Muscle of leg (tissue), 11 donors: Measurements from ENCODE around the gene CTIF. TPM values are rescaled to one million over a fixed set of nuclear protein-coding genes. Genes with fewer than 3 reads are reported as not detected.

Experiments
- DNase-seq: peaks from one replicate; pipeline ENCODE4 v3.0.0; 2013
- H3K27ac ChIP-seq: one replicate; pipeline ENCODE4 v1.5.1; 2013; ENCODE audit warnings: mild to moderate bottlenecking, low read length, control low read depth
- H3K27me3 ChIP-seq: one replicate; pipeline ENCODE4 v1.6.1; 2013; ENCODE audit warnings: low read length; ENCODE audit not compliant: control insufficient read depth, insufficient read depth
- H3K36me3 ChIP-seq: one replicate; pipeline ENCODE4 v1.6.1; 2013; ENCODE audit warnings: low read length; ENCODE audit not compliant: control insufficient read depth, insufficient read depth
- H3K4me1 ChIP-seq: one replicate; pipeline ENCODE4 v1.6.1; 2013; ENCODE audit warnings: low read length; ENCODE audit not compliant: control insufficient read depth, insufficient read depth
- H3K4me3 ChIP-seq: one replicate; pipeline ENCODE4 v1.5.1; 2013; ENCODE audit warnings: low read length, control low read depth
- H3K9me3 ChIP-seq: replicated peaks from 2 replicates; pipeline ENCODE4 v1.6.1; 2013; ENCODE audit warnings: low read depth, low read length; ENCODE audit not compliant: control insufficient read depth
- WGBS: methylation state at CpG from one replicate; pipeline ENCODE4 v1.1.5; 2013; ENCODE audit warnings: missing lambda C conversion rate; ENCODE audit not compliant: insufficient coverage; 5-methylcytosine and 5-hydroxymethylcytosine counted together
- polyA plus RNA-seq, 8 donors: library from polyadenylated mRNA; unstranded; fragments of 120-200 nt; gene quantifications; one replicate each; pipeline versions ENCODE4 v1.2.1 to v1.2.3, GENCODE V29; 2013; ENCODE audit warnings: inconsistent platforms in 1 of 8, low replicate concordance in 1 of 8; ENCODE audit not compliant: insufficient read length in 8 of 8, insufficient read depth in 1 of 8
- total RNA-seq: library from RNA; stranded (reverse); fragments of 120-200 nt; gene quantifications from one replicate; pipeline ENCODE4 v1.2.4, GENCODE V29; 2013

Gene CTIF
- total and polyA plus RNA-seq, 9 donors, result 16.3 to 46.8 (median 32.5) TPM

DNA sequence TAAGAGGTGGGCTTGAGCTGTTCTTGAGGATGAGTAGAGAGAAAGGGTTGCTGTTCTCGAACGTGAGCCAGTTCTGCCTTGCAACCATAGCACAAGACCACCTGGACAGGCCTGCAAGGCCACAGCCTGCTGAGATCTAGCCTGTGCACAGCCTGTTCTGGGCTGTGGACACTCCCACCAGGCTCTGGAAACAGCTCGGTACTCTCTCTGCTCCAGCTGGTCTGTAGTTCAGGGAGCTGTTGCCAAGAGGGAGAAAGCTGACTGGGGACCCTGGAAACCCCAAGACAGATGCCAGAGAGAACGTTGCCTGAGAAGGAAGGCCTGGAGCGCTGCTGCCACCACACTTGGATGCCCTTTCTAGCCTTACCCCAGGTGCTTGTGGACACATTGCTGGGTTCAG, 69.8 kb downstream of the CTIF start:
- WGBS, result 38% methylated on average over 4 of the region's 5 CpGs

GRCh38 chr18:48609114-48609513, 70.3 kb downstream of the CTIF start:
- DNase-seq, result no peak
- H3K27ac ChIP-seq, result no peak overlapping the region
- H3K4me3 ChIP-seq, result no peak overlapping the region
- H3K4me1 ChIP-seq, result peaks cover 59% of the 10 kb centered on the region
- 93% methylated on average over 1 of the region's 3 CpGs for WGBS
- H3K9me3 ChIP-seq, result no peaks in the 10 kb centered on the region
- H3K27me3 ChIP-seq, result no peaks in the 10 kb centered on the region
- H3K36me3 ChIP-seq, result no peaks in the 10 kb centered on the region

More for the DNA sequence above, 69.8 kb downstream of the CTIF start:
- peak; percentile 36 for DNase-seq
- Histone ChIP-seq H3K9me3 (no peaks in the 10 kb centered on the region), H3K27ac (no peak overlapping the region), H3K4me3 (no peak overlapping the region), H3K4me1 (peaks cover 53% of the 10 kb centered on the region), H3K27me3 (no peaks in the 10 kb centered on the region), H3K36me3 (no peaks in the 10 kb centered on the region)

DNA sequence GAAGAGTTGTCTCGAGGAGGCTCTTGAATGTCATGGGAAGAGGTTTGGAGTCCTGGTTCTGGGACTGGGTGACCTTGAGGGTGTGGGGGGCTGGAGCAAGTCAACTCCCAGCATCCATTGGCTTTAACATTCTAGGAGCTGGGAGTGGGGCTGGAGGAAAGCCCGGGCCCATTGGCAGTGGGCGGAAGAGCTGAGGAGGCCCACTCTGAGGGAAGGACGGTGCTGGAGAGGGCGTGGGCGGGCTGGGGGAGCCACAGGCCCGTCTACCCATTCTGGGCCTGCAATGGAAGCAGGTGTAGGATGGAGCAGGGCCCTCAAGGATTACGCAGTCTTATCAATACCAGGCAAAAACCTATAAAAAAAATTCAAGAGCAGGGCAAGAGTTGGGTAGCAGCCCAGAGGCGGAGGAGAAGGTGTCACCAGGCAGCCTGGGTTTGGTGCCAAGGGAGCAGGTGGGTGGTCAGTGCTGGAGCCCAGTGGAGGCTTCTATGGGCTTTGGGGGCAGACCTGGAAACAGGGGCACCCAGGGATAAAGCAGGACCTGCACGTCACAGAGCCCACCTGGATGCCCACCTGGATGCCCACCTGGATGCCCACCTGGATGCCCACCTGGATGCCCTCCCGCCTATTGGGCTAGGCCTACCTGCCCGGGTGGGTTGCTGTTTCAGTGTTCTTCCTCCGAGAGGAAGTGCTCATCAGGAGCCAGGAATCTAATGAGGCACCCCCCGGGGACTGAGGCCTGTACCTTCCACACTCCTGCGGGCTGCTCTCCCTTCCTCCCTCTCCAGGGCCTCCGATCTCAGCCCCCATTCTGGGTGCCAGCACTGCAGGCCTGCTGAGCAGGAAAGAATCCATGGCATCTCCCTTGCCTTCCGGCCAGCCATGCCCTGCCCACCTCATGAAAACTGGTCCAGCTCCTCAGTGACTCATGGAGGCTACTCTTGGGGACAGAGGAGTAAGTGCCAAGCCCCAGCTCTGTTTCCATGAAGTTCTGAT, 71.3 kb downstream of the CTIF start:
- Histone ChIP-seq H3K27me3 (no peaks in the 10 kb centered on the region), H3K27ac (no peak overlapping the region), H3K4me1 (peaks cover 59% of the 10 kb centered on the region), H3K4me3 (no peak overlapping the region), H3K36me3 (no peaks in the 10 kb centered on the region), H3K9me3 (no peaks in the 10 kb centered on the region)
- 86% methylated on average over 8 of the region's 17 CpGs for WGBS
- no peak for DNase-seq

DNA sequence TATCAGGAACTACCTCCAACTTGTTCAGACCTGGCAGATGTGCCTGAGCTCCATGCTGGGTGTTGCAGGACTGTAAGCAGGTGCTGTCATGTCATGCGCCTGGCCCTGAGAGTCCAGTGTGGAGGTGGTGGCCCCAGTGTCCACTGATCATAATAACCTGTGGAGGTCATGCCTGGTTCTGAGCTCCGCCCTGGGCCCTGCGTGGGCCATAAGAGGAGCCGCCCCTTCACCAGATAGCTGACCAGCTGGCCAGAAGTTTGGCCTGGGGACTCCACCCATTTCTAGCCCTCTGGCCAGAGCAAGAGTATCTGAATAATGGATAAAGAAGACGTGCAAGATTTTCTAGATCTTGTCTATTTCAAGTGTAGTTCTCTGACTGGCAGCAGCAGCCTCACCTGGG, 72.4 kb downstream of the CTIF start:
- H3K4me1 ChIP-seq, result peaks cover 56% of the 10 kb centered on the region
- no peak for DNase-seq
- H3K4me3 ChIP-seq, result no peak overlapping the region
- no peaks in the 10 kb centered on the region for H3K9me3 ChIP-seq
- H3K27me3 ChIP-seq, result no peaks in the 10 kb centered on the region
- WGBS, result 86% methylated on average over 5 of the region's 5 CpGs
- H3K36me3 ChIP-seq, result no peaks in the 10 kb centered on the region
- no peak overlapping the region for H3K27ac ChIP-seq

DNA sequence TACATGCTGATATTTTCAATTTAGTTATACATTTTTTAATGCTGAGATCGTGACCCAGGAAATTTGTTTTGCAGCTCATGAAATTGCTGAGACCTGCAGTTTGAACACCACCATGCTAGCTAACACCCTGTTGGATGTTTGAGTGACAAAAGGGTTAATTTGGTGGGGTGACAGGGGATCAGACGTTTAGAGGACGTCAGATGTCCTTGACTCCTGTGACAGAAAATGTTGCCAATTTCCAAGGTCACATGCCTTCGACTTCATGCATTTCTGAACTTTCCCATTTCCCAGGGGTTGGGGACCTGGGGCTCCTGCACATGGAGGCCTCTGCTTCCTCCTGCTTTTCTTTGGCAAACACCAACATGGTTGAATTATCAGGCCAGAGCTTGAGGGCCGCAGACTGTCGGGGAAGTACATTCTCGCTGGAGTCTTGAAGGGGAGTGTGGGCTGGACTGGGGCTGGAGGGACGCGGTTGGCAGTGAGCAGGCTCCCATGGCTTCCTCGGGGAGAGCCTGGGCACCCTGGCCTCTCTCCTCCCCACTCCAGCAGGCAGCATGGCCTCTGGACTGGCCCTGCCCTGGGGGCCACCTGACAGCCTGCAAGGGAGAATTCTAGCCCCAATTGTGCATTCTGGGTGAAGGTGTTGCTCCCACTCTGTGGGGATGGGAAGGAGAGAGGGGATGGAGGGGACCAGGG, 73.1 kb downstream of the CTIF start:
- Histone ChIP-seq H3K9me3 (no peaks in the 10 kb centered on the region), H3K36me3 (no peaks in the 10 kb centered on the region), H3K4me1 (peaks cover 62% of the 10 kb centered on the region), H3K27ac (no peak overlapping the region), H3K27me3 (no peaks in the 10 kb centered on the region), H3K4me3 (no peak overlapping the region)
- WGBS, result 43% methylated on average over 6 of the region's 10 CpGs
- no peak for DNase-seq

DNA sequence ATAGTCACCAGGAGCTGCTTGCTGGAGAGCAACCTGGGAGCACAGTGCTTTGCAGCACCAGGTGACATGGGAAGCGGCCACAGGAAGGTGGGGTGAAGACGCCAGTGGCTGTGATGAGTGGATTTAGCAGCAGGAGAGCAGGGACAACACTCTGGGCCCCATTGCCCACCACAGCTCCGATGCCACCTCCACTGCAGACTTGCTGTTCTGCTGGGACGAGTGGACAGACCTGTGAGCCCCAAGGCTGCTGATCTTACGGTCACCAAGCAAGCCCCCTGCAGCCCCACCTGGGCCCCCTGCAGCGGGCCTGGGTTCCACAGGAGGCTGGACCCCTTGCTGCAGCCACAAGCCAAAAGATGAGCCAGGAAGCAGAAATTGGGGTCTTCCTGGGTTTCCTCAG, 73.7 kb downstream of the CTIF start:
- peaks cover 62% of the 10 kb centered on the region for H3K4me1 ChIP-seq
- WGBS, result 95% methylated on average over 6 of the region's 6 CpGs
- no peaks in the 10 kb centered on the region for H3K9me3 ChIP-seq
- H3K27ac ChIP-seq, result no peak overlapping the region
- DNase-seq, result no peak
- H3K36me3 ChIP-seq, result no peaks in the 10 kb centered on the region
- no peak overlapping the region for H3K4me3 ChIP-seq
- no peaks in the 10 kb centered on the region for H3K27me3 ChIP-seq

DNA sequence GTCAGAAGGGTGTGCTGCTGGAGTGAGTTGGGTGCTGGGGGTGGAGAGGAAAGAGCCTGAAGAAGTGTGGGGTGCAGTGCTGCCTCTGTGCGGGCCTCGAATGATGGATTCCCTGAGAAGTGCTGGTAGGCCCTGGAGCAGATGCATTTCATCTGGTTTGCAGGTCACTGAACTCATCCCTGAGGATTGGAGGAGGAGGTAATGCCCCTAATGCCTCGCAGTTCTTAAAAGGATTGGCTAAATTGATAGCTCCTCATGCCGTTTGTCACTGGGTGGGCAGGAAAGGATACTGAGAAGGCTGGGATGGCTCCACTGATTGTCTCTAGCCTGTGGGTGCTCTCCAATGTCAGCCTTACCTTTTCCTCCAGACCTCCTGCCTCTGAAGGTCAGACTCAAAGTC, 74.1 kb downstream of the CTIF start:
- Histone ChIP-seq H3K27ac (no peak overlapping the region), H3K9me3 (no peaks in the 10 kb centered on the region), H3K4me3 (no peak overlapping the region), H3K36me3 (no peaks in the 10 kb centered on the region), H3K27me3 (no peaks in the 10 kb centered on the region), H3K4me1 (peaks cover 61% of the 10 kb centered on the region)
- DNase-seq, result no peak
- WGBS, result 53% methylated on average over 3 of the region's 4 CpGs

DNA sequence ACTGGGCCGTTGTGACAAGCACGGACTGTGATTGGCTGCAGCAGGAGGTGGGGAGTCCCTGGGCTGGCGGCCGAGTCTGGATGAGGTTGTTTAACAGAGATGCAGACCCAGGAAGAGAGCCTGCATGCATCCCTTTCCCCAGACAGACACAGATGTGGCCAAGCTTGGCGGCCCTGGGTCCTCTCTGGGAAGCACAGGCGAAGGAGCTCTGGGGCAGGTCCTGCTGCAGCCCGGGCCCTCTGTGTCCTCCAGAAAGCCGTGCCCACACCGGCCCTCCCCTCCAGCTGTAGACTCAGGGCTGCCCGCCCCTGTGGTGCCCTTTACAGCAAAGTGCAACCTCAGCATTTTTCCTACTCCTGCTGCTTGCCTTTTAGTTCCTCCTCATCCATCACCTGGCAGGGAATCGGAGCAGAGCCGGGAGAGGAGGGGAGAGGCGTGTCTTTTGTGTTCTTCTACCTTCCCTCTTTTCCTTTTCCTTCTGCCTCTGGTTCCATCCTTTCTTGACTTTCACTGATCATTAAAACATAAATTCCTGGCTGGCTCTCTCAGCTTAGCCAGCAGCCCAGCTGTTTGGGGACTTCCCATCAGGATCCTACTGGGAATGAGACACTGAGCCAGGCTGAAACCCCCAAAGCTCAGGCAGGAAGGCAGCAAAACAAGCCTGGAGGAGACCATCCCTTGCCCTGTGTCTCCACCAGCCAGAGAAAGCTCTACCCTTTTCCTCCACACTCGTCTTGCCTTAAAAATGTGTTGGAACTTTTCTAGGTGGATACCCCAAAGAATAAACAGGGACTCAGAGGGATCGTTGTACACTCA, 75.0 kb downstream of the CTIF start:
- H3K36me3 ChIP-seq, result no peaks in the 10 kb centered on the region
- no peaks in the 10 kb centered on the region for H3K27me3 ChIP-seq
- peak overlapping the region; percentile 13 for H3K27ac ChIP-seq
- no peaks in the 10 kb centered on the region for H3K9me3 ChIP-seq
- 12% methylated on average over 7 of the region's 15 CpGs for WGBS
- peak; percentile 81 for DNase-seq
- H3K4me3 ChIP-seq, result no peak overlapping the region
- peaks cover 52% of the 10 kb centered on the region for H3K4me1 ChIP-seq

GRCh38 chr18:48615566-48616401, 77.0 kb downstream of the CTIF start:
- H3K27ac ChIP-seq, result no peak overlapping the region
- H3K9me3 ChIP-seq, result no peaks in the 10 kb centered on the region
- H3K27me3 ChIP-seq, result no peaks in the 10 kb centered on the region
- DNase-seq, result no peak
- H3K4me1 ChIP-seq, result peaks cover 38% of the 10 kb centered on the region
- 85% methylated on average over 29 of the region's 31 CpGs for WGBS
- H3K36me3 ChIP-seq, result peaks cover 15% of the 10 kb centered on the region
- H3K4me3 ChIP-seq, result no peak overlapping the region
